Adrenal gland (tissue), 12 donors: Measurements from ENCODE around the gene ZNF525. TPM values are rescaled to one million over a fixed set of nuclear protein-coding genes. Genes with fewer than 3 reads are reported as not detected.
"Not testable (repeated sequence)": the region's sequence is repeated elsewhere in the genome, so short reads cannot be mapped to it uniquely, and the experiment has no call there.

Experiments
- DNase-seq, 7 donors: peaks; one replicate each; pipeline ENCODE4 v3.0.0-alpha.2; 2019 to 2020
- H3K27ac ChIP-seq, 5 donors: fragments of 200-600 bp; sonication (generic) in 4 of 5; 1 replicate in 3 of 5; 2 replicates in 2 of 5; pipeline versions ENCODE4 v1.5.1 to v1.8.0; 2016 to 2020; ENCODE audit warnings: mild to moderate bottlenecking in 1 of 5
- H3K27me3 ChIP-seq: fragments of 200-600 bp; 2 replicates; pipeline ENCODE4 v1.8.0; 2021
- H3K36me3 ChIP-seq, 2 donors: fragments of 200-600 bp; replicated peaks in 1 of 2; 1 replicate in 1 of 2; 2 replicates in 1 of 2; pipeline versions ENCODE4 v1.5.1 to v1.8.0; 2018 to 2022
- H3K4me1 ChIP-seq, 2 donors: fragments of 200-600 bp; replicated peaks in 1 of 2; 1 replicate in 1 of 2; 2 replicates in 1 of 2; pipeline versions ENCODE4 v1.5.1 to v1.8.0; 2018 to 2021
- H3K4me3 ChIP-seq, 4 donors: fragments of 200-600 bp; sonication (generic) in 3 of 4; one replicate each; pipeline ENCODE4 v1.5.1; 2016 to 2018
- H3K9me3 ChIP-seq, 3 donors: fragments of 200-600 bp; sonication (generic) in 1 of 3; replicated peaks in 1 of 3; 1 replicate in 2 of 3; 2 replicates in 1 of 3; pipeline versions ENCODE4 v1.5.1 to v1.8.0; 2016 to 2021
- CTCF ChIP-seq, 6 experiments: fragments of 450-650 bp in 4 of 6; fragments of 200-600 bp in 2 of 6; sonication (generic) in 1 of 6; IDR thresholded peaks; 1 replicate in 5 of 6; 2 replicates in 1 of 6; pipeline versions ENCODE4 v1.5.1 to v1.8.0; 2016 to 2021; ENCODE audit warnings: antibody characterized with exemption in 6 of 6, mild to moderate bottlenecking in 2 of 6, moderate library complexity in 1 of 6
- POLR2A ChIP-seq, 2 donors: fragments of 450-650 bp; IDR thresholded peaks; one replicate each; pipeline ENCODE4 v1.6.1; 2017; ENCODE audit warnings: antibody characterized with exemption in 2 of 2, mild to moderate bottlenecking in 2 of 2, moderate library complexity in 1 of 2
- WGBS, 4 donors: extraction: QIAGEN DNeasy Blood & Tissue Kit in 2 of 4; methylation state at CpG; one replicate each; pipeline versions ENCODE4 v1.1.5 to v1.1.7; 2013 to 2017; 5-methylcytosine and 5-hydroxymethylcytosine counted together
- intact Hi-C, 2 donors: fragments of 100-400 bp; cut with DNase I; formaldehyde crosslinking; loops; one replicate each; pipeline versions ENCODE4 v1.14.1 to v1.15.0; 2022 to 2023
- polyA plus RNA-seq, 3 donors: library from polyadenylated mRNA; stranded (reverse); fragments of 200-250 nt in 2 of 3; fragments of 350-450 nt in 1 of 3; fragmentation: Illumina TruSeq in 1 of 3; extraction: RNeasy Lipid Tissue Mini Kit (QIAGEN cat#74804) in 1 of 3; gene quantifications; one replicate each; pipeline ENCODE4 v1.2.3, GENCODE V29; 2013 to 2014
- total RNA-seq, 9 donors: library from RNA; depleted of rRNA in 4 of 9; stranded (reverse); fragments of >200 nt in 4 of 9; fragments of 120-200 nt in 1 of 9; fragmentation: NEBNext Ultra II Directional in 1 of 9; extraction: Animal tissue kit (Norgen Biotek cat#: 25700) in 1 of 9; gene quantifications; one replicate each; pipeline versions ENCODE4 v1.1.0 to v1.2.4, GENCODE V29; 2013 to 2023
- donor health status: healthy with polysubstance abuse.
- donor health status: Bipolar disorder and iron deficiency.
- donor health status: DM: yes; HTN: yes; CAD: no.
- donor health status: DM: no; HTN: no; CAD: no.
- donor health status: DM: no; HTN: no; CAD: no.
- donor health status: DM: yes; HTN: yes; CAD: no.

ZNF525 gene
- total and polyA plus RNA-seq, 12 donors = 3.0 to 22.5 (median 8.8) TPM

GRCh38 chr19:53396525-53396868 is 31.0 kb downstream of the ZNF525 start:
- intact Hi-C loops = no loop called here
- 0 to 17% (median 8%) methylated on average over 1 of the region's 1 CpG for WGBS, 4 donors

GRCh38 chr19:53397918-53398317 is 32.4 kb downstream of the ZNF525 start:
- 50 to 82% (median 67%) methylated on average over 1 of the region's 1 CpG for WGBS, 4 donors
- H3K27ac ChIP-seq, intact Hi-C loops: not testable (repeated sequence)

More at GRCh38 chr19:53396525-53396868, 31.0 kb downstream of the ZNF525 start:
- TF ChIP-seq POLR2A (IDR thresholded peaks at IDR 0.05) (peak in 1 of 2 donors; percentile 19), CTCF (IDR thresholded peaks at IDR 0.05) (no peak)
- H3K27me3 ChIP-seq = no peaks in the 10 kb centered on the region
- no peak for DNase-seq
- H3K36me3 ChIP-seq = peaks cover 0 to 14% of the 10 kb centered on the region in 2 donors
- H3K4me1 ChIP-seq = peaks cover 13 to 21% of the 10 kb centered on the region in 2 donors
- peak overlapping the region in 2 of 4 donors; percentile 9 to 71 for H3K4me3 ChIP-seq
- H3K27ac ChIP-seq = peak overlapping the region in 2 of 5 donors; percentile 48 to 87
- no peaks in the 10 kb centered on the region for H3K9me3 ChIP-seq

GRCh38 chr19:53409505-53410204 is 44.1 kb downstream of the ZNF525 start:
- no peaks in the 10 kb centered on the region for H3K4me1 ChIP-seq
- no peak for TF ChIP-seq CTCF (IDR thresholded peaks at IDR 0.05)
- TF ChIP-seq POLR2A (IDR thresholded peaks at IDR 0.05) = no peak
- H3K27ac ChIP-seq = no peak overlapping the region
- peaks cover 0 to 37% (median 0%) of the 10 kb centered on the region in 3 donors for H3K9me3 ChIP-seq
- H3K36me3 ChIP-seq = peaks cover 9 to 19% of the 10 kb centered on the region in 2 donors
- H3K4me3 ChIP-seq = no peak overlapping the region
- WGBS, 4 donors = 80 to 93% (median 86%) methylated on average over 7 of the region's 7 CpGs
- no peaks in the 10 kb centered on the region for H3K27me3 ChIP-seq
- intact Hi-C loops = no loop called here
- DNase-seq = no peak

More at GRCh38 chr19:53397918-53398317, 32.4 kb downstream of the ZNF525 start:
- Histone ChIP-seq H3K4me1 (peaks cover 13 to 21% of the 10 kb centered on the region in 2 donors), H3K36me3 (peaks cover 0 to 22% of the 10 kb centered on the region in 2 donors)
- H3K4me3 ChIP-seq, H3K27me3 ChIP-seq, H3K9me3 ChIP-seq, DNase-seq: not testable (repeated sequence)

- DNase-seq, H3K4me1 ChIP-seq, H3K9me3 ChIP-seq, H3K4me3 ChIP-seq, H3K27ac ChIP-seq, H3K36me3 ChIP-seq, H3K27me3 ChIP-seq: not testable (repeated sequence)
- WGBS, 4 donors = 66 to 73% (median 69%) methylated on average over 11 of the region's 11 CpGs
- intact Hi-C loops = loop anchor here in 1 of 2 donors (10.0 kb wide), 1 partner anchor 94 kb away; no protein-coding TSS in a partner anchor
These were observed 55.2 kb downstream of the ZNF525 start for GRCh38 chr19:53420520-53421315.

- no peak for TF ChIP-seq POLR2A (IDR thresholded peaks at IDR 0.05)
- WGBS, 4 donors = 83 to 93% (median 88%) methylated on average over 5 of the region's 5 CpGs
- no peak overlapping the region for H3K27ac ChIP-seq
- no peak for DNase-seq
- no peaks in the 10 kb centered on the region for H3K9me3 ChIP-seq
- H3K4me1 ChIP-seq = peaks cover 0 to 5% of the 10 kb centered on the region in 2 donors
- intact Hi-C loops = loop anchor here in 1 of 2 donors (10.0 kb wide), 1 partner anchor 92 kb away; no protein-coding TSS in a partner anchor
- H3K4me3 ChIP-seq = no peak overlapping the region
- H3K36me3 ChIP-seq = no peaks in the 10 kb centered on the region
- no peaks in the 10 kb centered on the region for H3K27me3 ChIP-seq
These were observed 57.0 kb downstream of the ZNF525 start for GRCh38 chr19:53422551-53422950.

- WGBS, 4 donors = 22 to 42% (median 34%) methylated on average over 2 to 11 of the region's 13 CpGs; no CpG with 5 or more reads in 1 of the 4 donors
- H3K36me3 ChIP-seq, H3K4me3 ChIP-seq, H3K4me1 ChIP-seq, H3K9me3 ChIP-seq, H3K27me3 ChIP-seq: not testable (repeated sequence)
- H3K27ac ChIP-seq = peak overlapping the region in 1 of 5 donors; percentile 58
- intact Hi-C loops = loop anchor here in 1 of 2 donors (10.0 kb wide), 1 partner anchor 92 kb away; no protein-coding TSS in a partner anchor
- peak in 1 of 7 donors; percentile 11 for DNase-seq
These were observed 57.6 kb downstream of the ZNF525 start for GRCh38 chr19:53423074-53423473.

- H3K9me3 ChIP-seq, H3K4me3 ChIP-seq, H3K4me1 ChIP-seq, H3K36me3 ChIP-seq, H3K27me3 ChIP-seq: not testable (repeated sequence)
- peak in 1 of 7 donors; percentile 37 for DNase-seq
- H3K27ac ChIP-seq = peak overlapping the region in 1 of 5 donors; percentile 17
- 49 to 58% (median 52%) methylated on average over 8 of the region's 8 CpGs for WGBS, 4 donors
- intact Hi-C loops = loop anchor here in 1 of 2 donors (10.0 kb wide), 1 partner anchor 91 kb away; no protein-coding TSS in a partner anchor
These were observed 58.2 kb downstream of the ZNF525 start for GRCh38 chr19:53423680-53424079.
